Suprapubic skin (tissue), 4 donors: ENCODE results near the gene C12orf42.

Experiments
- CTCF ChIP-seq, 2 donors: fragments of 200-600 bp in 1 of 2; fragments of 450-650 bp in 1 of 2; sonication (generic) in 1 of 2; IDR thresholded peaks; one replicate each; pipeline ENCODE4 v1.5.1; 2016 to 2019; ENCODE audit warnings: antibody characterized with exemption in 2 of 2, mild to moderate bottlenecking in 1 of 2, moderate library complexity in 1 of 2
- EP300 ChIP-seq: sonication (generic); formaldehyde crosslinking; IDR thresholded peaks from one replicate; pipeline ENCODE4 v1.6.1; 2017; ENCODE audit warnings: antibody characterized with exemption
- POLR2A ChIP-seq, 2 donors: fragments of 450-650 bp; IDR thresholded peaks; one replicate each; pipeline ENCODE4 v1.6.1; 2017; ENCODE audit warnings: antibody characterized with exemption in 2 of 2, mild to moderate bottlenecking in 2 of 2, moderate library complexity in 2 of 2
- POLR2AphosphoS5 ChIP-seq, 3 donors: sonication (generic); formaldehyde crosslinking; IDR thresholded peaks; one replicate each; pipeline ENCODE4 v1.6.1; 2017; ENCODE audit warnings: antibody characterized with exemption in 3 of 3

DNA sequence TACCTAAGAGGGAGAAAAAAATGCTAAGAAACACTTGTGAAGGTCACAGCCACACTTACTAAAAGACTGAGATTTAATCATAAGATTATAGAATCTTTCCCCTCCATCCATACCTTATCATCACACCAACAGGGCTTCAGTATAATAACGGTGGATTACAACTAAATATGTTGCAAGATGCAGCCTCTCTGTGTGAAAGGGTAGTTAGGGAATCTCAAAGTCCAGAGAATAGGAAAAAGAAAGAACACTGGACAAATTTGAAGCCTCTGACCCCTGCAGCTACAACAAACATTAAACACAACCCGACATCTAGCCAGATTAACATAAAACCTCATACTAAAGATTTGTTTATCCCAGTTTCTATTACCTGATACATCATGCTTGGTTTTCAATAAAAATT is 181.0 kb downstream of the C12orf42 start:
- no peak for TF ChIP-seq POLR2A (IDR thresholded peaks at IDR 0.05)
- TF ChIP-seq POLR2AphosphoS5 (IDR thresholded peaks at IDR 0.05): no peak
- no peak for TF ChIP-seq CTCF (IDR thresholded peaks at IDR 0.05)
- no peak for TF ChIP-seq EP300
